Skeletal muscle satellite cell (primary cell): Measurements from ENCODE around the gene CIROP.
"Not testable (repeated sequence)": the region's sequence is repeated elsewhere in the genome, so short reads cannot be mapped to it uniquely, and the experiment has no call there.

Experiments used
- H3K27me3 ChIP-seq: 2 replicates; pipeline ENCODE4 v1.7.0; 2013; ENCODE audit warnings: low read length; ENCODE audit not compliant: control insufficient read depth, insufficient read depth
- H3K36me3 ChIP-seq: 2 replicates; pipeline ENCODE4 v1.7.0; 2013; ENCODE audit warnings: mild to moderate bottlenecking, control low read depth, low read length; ENCODE audit not compliant: insufficient read depth
- H3K4me1 ChIP-seq: 2 replicates; pipeline ENCODE4 v1.7.0; 2013; ENCODE audit warnings: low read length; ENCODE audit not compliant: control insufficient read depth, insufficient read depth
- H3K4me2 ChIP-seq: 2 replicates; pipeline ENCODE4 v1.7.0; 2013; ENCODE audit warnings: mild to moderate bottlenecking, low read length
- H3K4me3 ChIP-seq: 2 replicates; pipeline ENCODE4 v1.7.0; 2013; ENCODE audit warnings: low read length
- H3K9ac ChIP-seq: 2 replicates; pipeline ENCODE4 v1.7.0; 2013; ENCODE audit warnings: mild to moderate bottlenecking, low read depth, low read length, moderate library complexity
- H3K9me3 ChIP-seq: replicated peaks from 2 replicates; pipeline ENCODE4 v1.7.0; 2013; ENCODE audit warnings: mild to moderate bottlenecking, control low read depth, low read length

Gene CIROP

DNA sequence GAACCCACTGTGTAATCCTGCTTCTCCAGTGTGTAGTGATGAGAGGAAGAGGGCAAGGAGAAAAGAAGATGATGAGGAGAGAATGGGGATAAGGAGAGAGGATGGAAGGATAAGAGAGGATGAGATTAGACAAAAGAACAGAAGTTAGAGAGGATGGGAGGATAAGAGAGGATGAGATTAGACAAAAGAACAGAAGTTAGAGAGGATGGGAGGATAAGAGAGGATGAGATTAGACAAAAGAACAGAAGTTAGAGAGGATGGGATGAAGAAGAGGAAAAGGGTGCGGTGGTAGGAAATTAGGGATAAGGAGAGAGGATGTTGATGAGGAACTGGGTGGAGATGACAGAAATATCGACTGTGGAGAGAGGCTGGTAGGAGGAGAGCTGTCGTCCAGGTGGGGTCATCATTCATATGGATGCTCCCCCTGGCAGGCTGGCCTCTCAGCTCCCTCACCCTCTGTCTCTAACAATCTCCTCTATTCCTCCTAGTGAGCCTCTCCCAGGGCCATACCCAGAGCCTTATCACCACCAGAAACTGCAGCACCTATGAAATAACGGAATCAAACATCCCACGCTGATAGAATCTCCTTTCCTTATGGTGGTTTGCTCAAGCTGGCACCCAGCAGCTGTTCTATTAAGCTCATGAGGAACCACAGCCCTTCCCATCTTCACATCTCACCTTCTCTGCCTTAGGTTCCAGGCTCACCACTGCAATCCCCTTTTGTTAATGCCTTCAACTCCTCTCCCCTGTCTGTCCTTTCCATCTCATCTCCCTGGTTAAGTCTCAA, 6.0 kb upstream of the CIROP start:
- H3K36me3 ChIP-seq = no peaks in the 10 kb centered on the region
- H3K4me1 ChIP-seq = peaks cover 27% of the 10 kb centered on the region
- peaks cover 15% of the 10 kb centered on the region for H3K27me3 ChIP-seq
- no peak overlapping the region for H3K4me2 ChIP-seq
- no peak overlapping the region for H3K9ac ChIP-seq
- H3K4me3 ChIP-seq = no peak overlapping the region
- H3K9me3 ChIP-seq = no peaks in the 10 kb centered on the region

DNA sequence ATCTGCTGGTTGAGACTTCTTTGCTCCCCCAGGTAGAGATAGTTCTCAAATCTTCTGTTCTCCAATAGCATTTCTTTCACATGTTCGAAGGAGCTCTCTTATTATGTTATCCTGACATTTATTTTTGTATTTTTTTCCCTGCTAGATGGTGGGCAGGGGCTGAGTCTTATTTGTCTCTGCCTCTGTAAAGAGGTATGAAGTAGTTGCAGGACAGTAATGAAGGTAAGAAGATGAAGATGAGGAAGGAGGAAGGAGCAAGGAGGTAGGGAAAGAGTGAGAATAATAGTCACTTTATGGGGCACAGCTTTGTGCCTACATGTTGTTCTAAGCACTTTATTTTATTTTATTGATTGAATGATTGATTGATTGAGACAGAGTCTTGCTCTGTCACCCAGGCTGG, 5.0 kb upstream of the CIROP start:
- Histone ChIP-seq H3K9me3 (no peaks in the 10 kb centered on the region), H3K4me3 (no peak overlapping the region), H3K4me1 (peaks cover 17% of the 10 kb centered on the region)

DNA sequence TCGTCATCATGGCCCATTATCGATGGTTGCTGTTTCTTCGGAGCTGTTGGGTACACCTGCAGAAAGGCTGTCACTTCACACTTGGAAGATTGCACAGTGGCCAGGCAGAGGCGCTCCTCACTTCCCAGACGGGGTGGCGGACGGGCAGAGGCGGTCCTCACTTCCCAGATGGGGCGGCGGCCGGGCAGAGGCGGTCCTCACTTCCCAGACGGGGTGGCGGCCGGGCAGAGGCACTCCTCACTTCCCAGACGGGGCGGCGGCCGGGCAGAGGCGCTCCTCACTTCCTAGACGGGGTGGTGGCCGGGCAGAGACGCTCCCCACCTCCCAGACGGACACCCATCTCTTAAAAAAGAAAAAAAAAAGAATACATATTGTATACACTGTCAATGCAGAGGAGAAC, 3.4 kb upstream of the CIROP start:
- H3K27me3 ChIP-seq = peaks cover 15% of the 10 kb centered on the region
- not testable (repeated sequence) for H3K9ac ChIP-seq, H3K4me2 ChIP-seq, H3K4me3 ChIP-seq, H3K9me3 ChIP-seq, H3K4me1 ChIP-seq, H3K36me3 ChIP-seq

More for the DNA sequence above, 5.0 kb upstream of the CIROP start:
- H3K36me3 ChIP-seq = no peaks in the 10 kb centered on the region
- peaks cover 15% of the 10 kb centered on the region for H3K27me3 ChIP-seq
- no peak overlapping the region for H3K4me2 ChIP-seq
- no peak overlapping the region for H3K9ac ChIP-seq

DNA sequence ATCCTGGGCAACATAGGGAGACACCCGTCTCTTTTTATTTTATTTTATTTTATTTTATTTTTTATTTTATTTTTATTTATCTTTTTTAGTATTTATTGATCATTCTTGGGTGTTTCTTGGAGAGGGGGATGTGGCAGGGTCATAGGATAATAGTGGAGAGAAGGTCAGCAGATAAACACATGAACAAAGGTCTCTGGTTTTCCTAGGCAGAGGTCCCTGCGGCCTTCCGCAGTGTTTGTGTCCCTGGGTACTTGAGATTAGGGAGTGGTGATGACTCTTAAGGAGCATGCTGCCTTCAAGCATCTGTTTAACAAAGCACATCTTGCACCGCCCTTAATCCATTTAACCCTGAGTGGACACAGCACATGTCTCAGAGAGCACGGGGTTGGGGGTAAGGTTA, 2.8 kb upstream of the CIROP start:
- not testable (repeated sequence) for H3K4me2 ChIP-seq, H3K36me3 ChIP-seq, H3K4me1 ChIP-seq, H3K9ac ChIP-seq, H3K4me3 ChIP-seq, H3K9me3 ChIP-seq
- peaks cover 14% of the 10 kb centered on the region for H3K27me3 ChIP-seq

DNA sequence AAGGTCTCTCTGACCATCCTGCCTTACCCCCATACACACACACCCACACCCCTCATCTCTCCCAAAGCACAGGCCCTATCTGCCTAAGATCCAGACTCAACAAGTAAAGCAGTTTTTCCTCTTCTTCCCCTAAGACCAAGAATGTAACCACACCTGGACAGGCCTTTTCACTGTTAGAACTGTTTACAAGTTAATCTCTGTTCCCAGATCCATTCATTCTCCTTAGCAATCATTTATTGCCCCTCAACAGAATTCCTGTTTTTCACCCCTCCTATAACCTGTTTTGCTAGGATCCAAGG, 1.9 kb upstream of the CIROP start:
- no peak overlapping the region for H3K4me3 ChIP-seq
- no peaks in the 10 kb centered on the region for H3K4me1 ChIP-seq
- no peak overlapping the region for H3K4me2 ChIP-seq
- peaks cover 5% of the 10 kb centered on the region for H3K27me3 ChIP-seq
- H3K9ac ChIP-seq = no peak overlapping the region
- no peaks in the 10 kb centered on the region for H3K36me3 ChIP-seq
- no peaks in the 10 kb centered on the region for H3K9me3 ChIP-seq

DNA sequence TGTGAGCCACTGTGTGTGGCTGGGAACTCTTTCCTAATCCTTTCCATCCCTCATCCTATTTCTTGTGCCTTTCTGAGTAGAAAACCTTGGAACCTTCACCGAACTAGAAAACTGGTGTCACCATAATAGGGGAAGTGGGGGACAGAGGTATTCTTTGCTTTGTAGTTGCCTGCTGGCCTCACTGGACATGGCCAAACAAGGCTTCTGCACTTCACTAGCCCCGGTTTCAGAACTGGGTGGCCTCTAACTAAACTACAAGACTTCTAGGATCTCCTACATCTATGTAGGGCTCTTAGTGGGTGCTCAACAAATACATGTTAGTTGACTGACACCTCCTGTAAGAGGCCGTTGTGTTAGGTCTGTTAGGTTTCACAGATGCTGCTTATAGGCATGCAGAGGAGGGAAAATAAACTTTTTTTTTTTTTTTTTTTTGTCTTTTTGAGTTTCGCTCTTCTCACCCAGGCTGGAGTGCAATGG, 597 bp upstream of the CIROP start:
- Histone ChIP-seq H3K9ac (no peak overlapping the region), H3K4me2 (no peak overlapping the region), H3K4me3 (no peak overlapping the region), H3K27me3 (no peaks in the 10 kb centered on the region), H3K36me3 (no peaks in the 10 kb centered on the region), H3K4me1 (no peaks in the 10 kb centered on the region), H3K9me3 (no peaks in the 10 kb centered on the region)

DNA sequence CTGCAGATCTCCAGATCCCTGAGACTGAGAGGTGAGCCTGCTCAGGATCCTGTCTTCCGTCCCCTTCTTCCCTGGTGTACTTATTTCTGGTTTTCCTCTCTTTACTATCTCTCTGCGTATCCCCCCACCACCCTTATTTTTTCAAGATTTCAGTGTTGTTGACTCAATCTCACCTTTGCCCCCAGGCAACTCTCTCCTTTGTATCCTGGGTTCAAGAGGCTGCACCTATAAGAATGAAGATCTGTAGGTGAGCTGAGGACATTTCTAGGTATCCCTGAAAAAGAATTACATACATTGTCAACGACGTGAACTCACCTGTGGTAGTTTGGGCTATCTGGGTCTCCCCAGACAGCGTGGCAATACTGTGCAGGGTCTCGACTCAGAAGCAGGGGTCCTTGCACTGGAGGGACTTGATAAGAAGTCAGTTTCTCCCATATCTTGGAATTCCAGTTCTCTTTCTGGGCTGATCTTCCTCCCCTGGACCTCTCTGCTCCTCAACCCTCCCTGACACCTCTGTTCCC, 659 bp downstream of the CIROP start:
- no peak overlapping the region for H3K4me2 ChIP-seq
- H3K36me3 ChIP-seq = peaks cover 1% of the 10 kb centered on the region
- no peaks in the 10 kb centered on the region for H3K27me3 ChIP-seq
- no peak overlapping the region for H3K4me3 ChIP-seq
- H3K9ac ChIP-seq = no peak overlapping the region
- H3K9me3 ChIP-seq = no peaks in the 10 kb centered on the region
- H3K4me1 ChIP-seq = no peaks in the 10 kb centered on the region

DNA sequence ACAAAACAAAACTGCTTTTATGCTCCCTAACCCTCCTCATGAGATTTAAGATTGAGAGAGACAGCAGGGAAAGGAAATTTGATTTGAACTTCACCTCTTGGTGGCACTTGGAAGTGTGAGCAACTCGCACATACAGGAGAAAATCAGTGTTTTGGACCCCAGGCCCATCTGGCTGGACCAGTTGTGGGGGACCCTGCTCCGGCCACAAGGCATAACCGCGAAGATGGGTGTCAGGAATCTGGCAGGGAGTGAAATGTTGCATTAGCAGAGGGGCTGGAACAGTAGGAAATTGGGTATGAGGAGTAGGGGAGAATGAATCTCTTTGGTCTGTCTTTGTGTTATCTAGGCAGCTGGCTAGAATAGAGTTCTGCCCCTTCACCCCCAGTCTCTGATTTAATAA, 1.2 kb downstream of the CIROP start:
- Histone ChIP-seq H3K27me3 (no peaks in the 10 kb centered on the region), H3K9me3 (no peaks in the 10 kb centered on the region), H3K4me3 (no peak overlapping the region), H3K36me3 (peaks cover 7% of the 10 kb centered on the region), H3K9ac (no peak overlapping the region), H3K4me1 (no peaks in the 10 kb centered on the region), H3K4me2 (no peak overlapping the region)

DNA sequence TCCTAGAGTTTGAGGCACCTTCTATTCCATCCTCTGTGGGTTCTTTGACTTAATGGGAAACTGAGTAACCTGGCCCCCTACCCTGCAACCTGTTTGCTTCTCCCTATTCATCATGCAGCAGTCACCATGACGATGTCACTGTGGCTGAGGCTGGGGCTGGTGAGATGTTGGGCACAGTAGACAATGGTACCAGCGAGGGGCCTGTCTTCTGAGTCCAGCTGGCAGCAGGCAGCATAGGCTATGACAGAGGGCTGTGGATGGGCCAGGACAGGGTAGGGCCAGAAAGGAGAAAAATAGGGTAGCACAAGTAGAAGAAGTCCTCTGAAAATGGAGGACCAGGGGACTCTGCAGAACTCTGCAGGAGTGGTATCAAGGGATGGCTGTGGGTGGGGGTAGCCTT, 2.0 kb downstream of the CIROP start:
- no peak overlapping the region for H3K9ac ChIP-seq
- no peak overlapping the region for H3K4me2 ChIP-seq
- no peaks in the 10 kb centered on the region for H3K9me3 ChIP-seq
- H3K27me3 ChIP-seq = no peaks in the 10 kb centered on the region
- no peak overlapping the region for H3K4me3 ChIP-seq
- H3K36me3 ChIP-seq = peaks cover 15% of the 10 kb centered on the region
- peaks cover under 1% of the 10 kb centered on the region for H3K4me1 ChIP-seq

DNA sequence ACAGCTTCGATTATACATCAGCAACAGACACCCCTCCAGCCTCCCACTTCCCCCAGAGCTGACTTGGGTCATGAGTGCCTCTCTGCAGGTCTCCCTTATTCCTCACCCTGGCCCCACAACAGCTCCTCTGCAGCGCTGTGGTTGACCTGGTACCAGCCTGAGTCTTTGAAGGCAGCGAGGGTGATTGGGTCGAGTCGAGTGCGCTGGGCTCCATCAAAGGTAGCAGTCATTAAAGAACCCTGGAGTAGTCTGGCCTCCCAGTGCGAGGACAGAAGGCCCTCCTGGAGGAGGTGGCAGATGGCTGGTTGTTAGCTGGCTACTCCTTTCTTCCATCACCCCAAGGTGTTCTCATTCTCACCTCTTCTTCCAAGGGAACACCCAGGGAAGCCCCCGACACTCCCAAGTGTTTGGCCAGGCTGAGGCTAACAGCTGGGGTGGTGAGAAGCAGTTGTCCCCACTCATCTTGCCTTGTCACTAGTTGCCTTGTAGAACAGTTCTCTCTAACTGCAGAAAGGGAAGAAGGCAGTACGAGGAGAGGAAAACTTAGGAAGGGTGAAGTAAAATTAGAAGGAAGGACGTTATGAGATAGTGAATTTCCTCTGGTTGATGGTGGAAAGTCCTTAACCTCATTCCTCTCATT, 2.7 kb downstream of the CIROP start:
- Histone ChIP-seq H3K27me3 (no peaks in the 10 kb centered on the region), H3K4me1 (peaks cover 7% of the 10 kb centered on the region), H3K4me3 (no peak overlapping the region), H3K4me2 (no peak overlapping the region), H3K9ac (no peak overlapping the region), H3K36me3 (peaks cover 22% of the 10 kb centered on the region), H3K9me3 (no peaks in the 10 kb centered on the region)

DNA sequence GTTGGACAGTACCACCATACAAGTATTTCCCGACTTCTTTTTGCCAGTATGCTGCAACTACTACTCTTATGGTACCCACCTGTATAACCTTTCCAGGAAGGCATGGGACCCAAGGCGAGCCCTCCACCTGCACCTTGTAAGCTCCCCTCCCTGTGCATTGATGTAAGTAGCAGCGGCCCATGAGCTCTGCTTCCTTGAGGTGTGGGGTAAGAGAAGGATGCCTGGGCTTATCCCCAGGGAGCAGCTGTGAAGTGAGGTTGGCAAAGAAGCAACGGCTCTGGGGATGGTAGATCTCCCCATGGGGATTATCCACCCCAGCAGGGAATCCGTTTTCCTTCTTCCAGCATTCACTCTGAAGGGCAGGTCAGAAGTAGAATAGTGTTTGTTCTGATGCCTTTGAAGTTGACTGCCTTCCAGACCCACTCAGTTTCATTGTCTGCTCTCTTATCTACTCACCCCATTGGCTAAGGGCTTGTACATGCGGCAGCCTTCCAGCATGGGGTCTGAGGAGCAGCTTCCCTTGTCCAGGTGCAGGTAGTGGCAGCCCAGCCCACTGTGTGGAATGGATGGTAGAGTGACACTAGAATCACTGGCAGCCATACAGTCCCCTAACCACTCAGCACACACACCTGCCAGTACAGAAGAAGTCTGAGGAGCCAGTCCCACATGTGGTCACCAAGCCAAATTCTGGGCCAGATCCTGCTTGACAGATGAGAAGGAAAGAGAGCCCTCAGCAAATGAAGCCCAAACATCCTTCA, 3.4 kb downstream of the CIROP start:
- H3K4me2 ChIP-seq = no peak overlapping the region
- H3K4me3 ChIP-seq = no peak overlapping the region
- no peaks in the 10 kb centered on the region for H3K9me3 ChIP-seq
- H3K27me3 ChIP-seq = no peaks in the 10 kb centered on the region
- H3K4me1 ChIP-seq = peaks cover 14% of the 10 kb centered on the region
- peaks cover 26% of the 10 kb centered on the region for H3K36me3 ChIP-seq
- no peak overlapping the region for H3K9ac ChIP-seq
